ENCODE data around the gene COL12A1. TPM values are rescaled to one million over a fixed set of nuclear protein-coding genes. Genes with fewer than 3 reads are reported as not detected.

The COL12A1 gene
- total RNA-seq (not detected), polyA plus RNA-seq (not detected)

- peak within 1 kb of the TSS; percentile 77 to 91 (median 82) for H3K4me3 Mint-ChIP-seq
- intact Hi-C loops (cut with micrococcal nuclease) = no loop called here
- H3K4me3 ChIP-seq (ENCODE audit: low read length in 2 of 2) = peak within 1 kb of the TSS in 1 of 2 donors; percentile 31
- no peaks in the 10 kb centered on the region for H3K36me3 Mint-ChIP-seq
- peak in 4 of 5 donors; percentile 7 to 35 (median 12) for DNase-seq
- no peaks in the 10 kb centered on the region for H3K36me3 ChIP-seq (ENCODE audit: insufficient read depth, low read length)
- peaks cover 35 to 65% (median 50%) of the 10 kb centered on the region in 4 donors for H3K4me1 Mint-ChIP-seq
- no peak within 1 kb of the TSS for H3K27ac ChIP-seq (ENCODE audit: low read depth, low read length)
- peak within 1 kb of the TSS in 1 of 7 donors; percentile 3 for H3K27ac Mint-ChIP-seq
- H3K9me3 Mint-ChIP-seq = peaks cover 0 to 2% (median 0%) of the 10 kb centered on the region in 8 donors
- H3K27me3 ChIP-seq (ENCODE audit: insufficient read depth, low read length) = peaks cover 39% of the 10 kb centered on the region
- H3K9me3 ChIP-seq (ENCODE audit: control insufficient read depth in 1 of 2, low read length in 2 of 2) = no peaks in the 10 kb centered on the region
- POLR2A ChIA-PET (ENCODE audit: partially characterized antibody) = no interaction called here
- peaks cover 65 to 69% of the 10 kb centered on the region in 2 donors for H3K27me3 Mint-ChIP-seq
- CTCF ChIA-PET (ENCODE audit: partially characterized antibody) = interaction anchor here (9.5 to 10.7 kb wide), 2 partner anchors 1114 to 1465 kb away, joined by 80 to 281 read pairs; no protein-coding TSS in a partner anchor
- peaks cover 50% of the 10 kb centered on the region for H3K4me1 ChIP-seq (ENCODE audit: insufficient read depth, low read length)
Measured at GRCh38 chr6:75205776-75206575, at the start of gene COL12A1. COL12A1 (minus strand) TSS chr6:75206053; CDS start chr6:75202792, 3,261 bp downstream.

- POLR2A ChIA-PET (ENCODE audit: partially characterized antibody) = no interaction called here
- Histone ChIP-seq H3K27me3 (ENCODE audit: insufficient read depth, low read length) (no peaks in the 10 kb centered on the region), H3K36me3 (ENCODE audit: insufficient read depth, low read length) (no peaks in the 10 kb centered on the region), H3K4me3 (ENCODE audit: low read length in 2 of 2) (no peak overlapping the region), H3K9me3 (ENCODE audit: control insufficient read depth in 1 of 2, low read length in 2 of 2) (no peaks in the 10 kb centered on the region), H3K4me1 (ENCODE audit: insufficient read depth, low read length) (no peaks in the 10 kb centered on the region), H3K27ac (ENCODE audit: low read depth, low read length) (no peak overlapping the region)
- CTCF ChIA-PET (ENCODE audit: partially characterized antibody) = interaction anchor here (1.2 to 1.6 kb wide), 2 partner anchors 16 to 33 kb away, joined by 3 to 4 read pairs; no protein-coding TSS in a partner anchor
- Mint-ChIP-seq H3K27me3 (peaks cover 2 to 6% of the 10 kb centered on the region in 2 donors), H3K36me3 (peaks cover 7 to 10% of the 10 kb centered on the region in 2 donors), H3K4me1 (peaks cover 0 to 1% (median 0%) of the 10 kb centered on the region in 4 donors), H3K4me3 (no peak overlapping the region), H3K27ac (no peak overlapping the region), H3K9me3 (no peaks in the 10 kb centered on the region)
- no peak for DNase-seq
- intact Hi-C loops (cut with micrococcal nuclease) = no loop called here
Measured at GRCh38 chr6:75250552-75250951, 44.7 kb upstream of the COL12A1 start.

DNA sequence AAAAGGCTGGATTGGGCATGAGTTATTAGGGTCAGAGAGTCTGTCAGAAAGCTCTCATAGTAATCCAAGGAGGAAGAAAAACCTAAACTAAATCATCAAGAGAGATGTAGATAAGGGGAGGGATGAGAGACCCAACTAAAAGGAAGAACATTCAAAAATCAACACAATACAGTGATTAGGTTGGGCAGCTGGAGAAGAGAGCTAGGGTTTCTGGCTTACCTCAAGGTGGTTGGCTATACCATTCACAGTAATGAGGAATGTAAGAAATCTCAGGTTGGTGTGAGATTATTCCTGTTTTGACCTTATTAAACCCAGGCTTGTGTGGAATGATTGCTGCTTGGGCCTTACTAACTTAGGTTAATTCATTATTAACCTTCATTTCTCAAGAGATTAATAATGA is 44.0 kb upstream of the COL12A1 start:
- ChIA-PET POLR2A (ENCODE audit: partially characterized antibody) (interaction anchor here (0.6 kb wide), 1 partner anchor 487 kb away, joined by 3 read pairs; no protein-coding TSS in a partner anchor), CTCF (ENCODE audit: partially characterized antibody) (interaction anchor here (1.6 kb wide), 1 partner anchor 17 kb away, joined by 4 read pairs; no protein-coding TSS in a partner anchor)
- no peak for DNase-seq
- no peaks in the 10 kb centered on the region for H3K9me3 ChIP-seq (ENCODE audit: control insufficient read depth in 1 of 2, low read length in 2 of 2)
- H3K36me3 ChIP-seq (ENCODE audit: insufficient read depth, low read length) = no peaks in the 10 kb centered on the region
- H3K9me3 Mint-ChIP-seq = no peaks in the 10 kb centered on the region
- H3K4me1 Mint-ChIP-seq = peaks cover 0 to 1% (median under 1%) of the 10 kb centered on the region in 4 donors
- no peak overlapping the region for H3K4me3 Mint-ChIP-seq
- H3K27ac ChIP-seq (ENCODE audit: low read depth, low read length) = no peak overlapping the region
- peaks cover 4 to 8% of the 10 kb centered on the region in 2 donors for H3K27me3 Mint-ChIP-seq
- H3K27ac Mint-ChIP-seq = peak overlapping the region in 1 of 7 donors; percentile 66
- H3K36me3 Mint-ChIP-seq = peaks cover 3 to 7% of the 10 kb centered on the region in 2 donors
- H3K4me1 ChIP-seq (ENCODE audit: insufficient read depth, low read length) = no peaks in the 10 kb centered on the region
- H3K27me3 ChIP-seq (ENCODE audit: insufficient read depth, low read length) = no peaks in the 10 kb centered on the region
- intact Hi-C loops (cut with micrococcal nuclease) = no loop called here
- H3K4me3 ChIP-seq (ENCODE audit: low read length in 2 of 2) = no peak overlapping the region

GRCh38 chr6:75246386-75246785 is 40.5 kb upstream of the COL12A1 start:
- Histone ChIP-seq H3K27ac (ENCODE audit: low read depth, low read length) (no peak overlapping the region), H3K9me3 (ENCODE audit: control insufficient read depth in 1 of 2, low read length in 2 of 2) (no peaks in the 10 kb centered on the region), H3K4me3 (ENCODE audit: low read length in 2 of 2) (no peak overlapping the region), H3K36me3 (ENCODE audit: insufficient read depth, low read length) (no peaks in the 10 kb centered on the region), H3K27me3 (ENCODE audit: insufficient read depth, low read length) (no peaks in the 10 kb centered on the region), H3K4me1 (ENCODE audit: insufficient read depth, low read length) (peaks cover 13% of the 10 kb centered on the region)
- Mint-ChIP-seq H3K4me1 (peaks cover 8 to 27% (median 17%) of the 10 kb centered on the region in 4 donors), H3K9me3 (peaks cover 0 to 3% (median 0%) of the 10 kb centered on the region in 8 donors), H3K27ac (no peak overlapping the region), H3K4me3 (peak overlapping the region in 1 of 8 donors; percentile 58), H3K36me3 (peaks cover 0 to 9% of the 10 kb centered on the region in 2 donors), H3K27me3 (peaks cover 4 to 9% of the 10 kb centered on the region in 2 donors)
- ChIA-PET POLR2A (ENCODE audit: partially characterized antibody) (no interaction called here), CTCF (ENCODE audit: partially characterized antibody) (no interaction called here)
- intact Hi-C loops (cut with micrococcal nuclease) = no loop called here
- DNase-seq = no peak

GRCh38 chr6:75244063-75244584 is 38.3 kb upstream of the COL12A1 start:
- Histone ChIP-seq H3K4me1 (ENCODE audit: insufficient read depth, low read length) (peaks cover 24% of the 10 kb centered on the region), H3K27ac (ENCODE audit: low read depth, low read length) (peak overlapping the region; percentile 96), H3K36me3 (ENCODE audit: insufficient read depth, low read length) (peaks cover 4% of the 10 kb centered on the region), H3K4me3 (ENCODE audit: low read length in 2 of 2) (peak overlapping the region; percentile 90 to 93), H3K27me3 (ENCODE audit: insufficient read depth, low read length) (no peaks in the 10 kb centered on the region), H3K9me3 (ENCODE audit: control insufficient read depth in 1 of 2, low read length in 2 of 2) (no peaks in the 10 kb centered on the region)
- peaks cover 14 to 27% of the 10 kb centered on the region in 2 donors for H3K36me3 Mint-ChIP-seq
- no peak for DNase-seq
- H3K4me3 Mint-ChIP-seq = peak overlapping the region; percentile 96 to 99 (median 98)
- H3K27ac Mint-ChIP-seq = peak overlapping the region; percentile 91 to 100 (median 99)
- H3K27me3 Mint-ChIP-seq = peaks cover 4 to 9% of the 10 kb centered on the region in 2 donors
- intact Hi-C loops (cut with micrococcal nuclease) = loop anchor here (5.0 kb wide), 1 partner anchor 1722 kb away; the partner anchor contains the start of gene EEF1A1
- H3K9me3 Mint-ChIP-seq = peaks cover 0 to 3% (median 0%) of the 10 kb centered on the region in 8 donors
- peaks cover 14 to 47% (median 24%) of the 10 kb centered on the region in 4 donors for H3K4me1 Mint-ChIP-seq
- POLR2A ChIA-PET (ENCODE audit: partially characterized antibody) = interaction anchor here (0.8 to 2.6 kb wide), 13 partner anchors 10 to 1935 kb away, joined by 3 to 44 read pairs (median 4); partner anchors contain the start of genes EEF1A1, MTO1, SENP6 and SLC17A5
- CTCF ChIA-PET (ENCODE audit: partially characterized antibody) = interaction anchor here (0.9 to 2.8 kb wide), 7 partner anchors 9 to 53 kb away, joined by 3 to 13 read pairs (median 4); partner anchors contain the start of gene TMEM30A

GRCh38 chr6:75243333-75244062 is 37.6 kb upstream of the COL12A1 start, which contains the start of gene COX7A2:
COX7A2 (minus strand) TSS chr6:75243801; CDS start chr6:75243734, 67 bp downstream.
- Mint-ChIP-seq H3K4me1 (peaks cover 14 to 47% (median 24%) of the 10 kb centered on the region in 4 donors), H3K27ac (peak within 1 kb of the TSS; percentile 91 to 100 (median 99)), H3K4me3 (peak within 1 kb of the TSS; percentile 96 to 99 (median 98)), H3K9me3 (peaks cover 0 to 3% (median 0%) of the 10 kb centered on the region in 8 donors), H3K27me3 (peaks cover 4 to 9% of the 10 kb centered on the region in 2 donors), H3K36me3 (peaks cover 17 to 32% of the 10 kb centered on the region in 2 donors)
- CTCF ChIA-PET (ENCODE audit: partially characterized antibody) = interaction anchor here (0.9 to 2.8 kb wide), 7 partner anchors 8 to 54 kb away, joined by 3 to 13 read pairs (median 4); partner anchors contain the start of gene TMEM30A
- H3K27ac ChIP-seq (ENCODE audit: low read depth, low read length) = peak within 1 kb of the TSS; percentile 96
- peaks cover 24% of the 10 kb centered on the region for H3K4me1 ChIP-seq (ENCODE audit: insufficient read depth, low read length)
- H3K36me3 ChIP-seq (ENCODE audit: insufficient read depth, low read length) = peaks cover 8% of the 10 kb centered on the region
- no peaks in the 10 kb centered on the region for H3K9me3 ChIP-seq (ENCODE audit: control insufficient read depth in 1 of 2, low read length in 2 of 2)
- intact Hi-C loops (cut with micrococcal nuclease) = loop anchor here (1.0 to 5.0 kb wide), 5 partner anchors 34 to 1721 kb away; partner anchors contain the start of genes EEF1A1, SENP6, SLC17A5 and TMEM30A
- POLR2A ChIA-PET (ENCODE audit: partially characterized antibody) = interaction anchor here (0.8 to 2.6 kb wide), 16 partner anchors 9 to 1934 kb away, joined by 3 to 44 read pairs (median 4); partner anchors contain the start of genes EEF1A1, MTO1, SENP6 and SLC17A5
- no peaks in the 10 kb centered on the region for H3K27me3 ChIP-seq (ENCODE audit: insufficient read depth, low read length)
- DNase-seq = peak; percentile 84 to 92 (median 87)
- peak within 1 kb of the TSS; percentile 90 to 93 for H3K4me3 ChIP-seq (ENCODE audit: low read length in 2 of 2)

Data from CD4-positive, alpha-beta memory T cell (primary cell).